Ishikawa (cell line): ENCODE data around the gene ACLY.

ENCODE experiments used
- CREB1 ChIP-seq: IDR thresholded peaks from 2 replicates; pipeline ENCODE4 v1.6.1; 2012; ENCODE audit warnings: low read depth
- TAF1 ChIP-seq: IDR thresholded peaks from 2 replicates; pipeline ENCODE4 v1.6.1; 2012; ENCODE audit warnings: low read depth, mild to moderate bottlenecking
- TEAD4 ChIP-seq: IDR thresholded peaks from 2 replicates; pipeline ENCODE4 v1.6.1; 2012
- YY1 ChIP-seq: IDR thresholded peaks from 2 replicates; pipeline ENCODE4 v1.6.1; 2012; ENCODE audit warnings: low read depth

- no peak for TF ChIP-seq YY1
- TF ChIP-seq CREB1, result no peak
- TF ChIP-seq TEAD4, result no peak
- TF ChIP-seq TAF1, result no peak
Observed at GRCh38 chr17:41928693-41929251, 10.0 kb upstream of the ACLY start.
